Frontal cortex (tissue), 4 donors: ENCODE measurements around the gene SEC63. TPM values are rescaled to one million over a fixed set of nuclear protein-coding genes. Genes with fewer than 3 reads are reported as not detected.
"Not testable (repeated sequence)": the region's sequence is repeated elsewhere in the genome, so short reads cannot be mapped to it uniquely, and the experiment has no call there.

ENCODE experiments used
- DNase-seq, 2 donors: peaks; one replicate each; pipeline ENCODE4 v3.0.0; 2012; ENCODE audit warnings: low spot score in 2 of 2
- FAIRE-seq: peaks from 2 replicates; lab custom pipeline; 2012; peaks lifted over from hg19 to GRCh38; lab: Jason Lieb, UNC
- total RNA-seq: library from RNA; depleted of rRNA; stranded (reverse); fragments of >200 nt; gene quantifications from one replicate; pipeline ENCODE4 v1.2.3, GENCODE V29; 2014
- donor health status: control.
- donor health status: control.
- donor health status: control.

The SEC63 gene
- total RNA-seq: 38.3 TPM

GRCh38 chr6:107957909-107958688 lies at the start of gene SEC63:
Gene SEC63, minus strand, starts transcription at chr6:107958208. Its CDS starts 199 bp downstream, at chr6:107958009.
- DNase-seq (peak; percentile 96 to 97), FAIRE-seq (no peak)

- DNase-seq (no peak), FAIRE-seq (no peak)
These were observed 48.0 kb upstream of the SEC63 start for GRCh38 chr6:108005961-108006360.

- DNase-seq (no peak), FAIRE-seq (no peak)
These were observed 46.9 kb upstream of the SEC63 start for GRCh38 chr6:108004861-108005260.

- peak; percentile 26 to 44 for DNase-seq
- FAIRE-seq: peak; percentile 53
These were observed 44.6 kb upstream of the SEC63 start for GRCh38 chr6:108002365-108003221.

GRCh38 chr6:108001696-108002231 lies 43.8 kb upstream of the SEC63 start:
- no peak for FAIRE-seq
- DNase-seq: no peak

GRCh38 chr6:108000259-108000658 lies 42.3 kb upstream of the SEC63 start:
- FAIRE-seq: not testable (repeated sequence)

GRCh38 chr6:107999341-107999740 lies 41.3 kb upstream of the SEC63 start:
- FAIRE-seq: no peak
- no peak for DNase-seq

More at GRCh38 chr6:108000259-108000658, 42.3 kb upstream of the SEC63 start:
- DNase-seq: not testable (repeated sequence)

GRCh38 chr6:107991772-107992550 lies 34.0 kb upstream of the SEC63 start:
- DNase-seq (no peak), FAIRE-seq (no peak)

GRCh38 chr6:107991061-107991460 lies 33.1 kb upstream of the SEC63 start:
- no peak for DNase-seq
- FAIRE-seq: no peak

GRCh38 chr6:107990587-107990986 lies 32.6 kb upstream of the SEC63 start:
- DNase-seq, FAIRE-seq: not testable (repeated sequence)

GRCh38 chr6:107989166-107990094 lies 31.4 kb upstream of the SEC63 start:
- FAIRE-seq: no peak
- DNase-seq: no peak

GRCh38 chr6:107988570-107988969 lies 30.6 kb upstream of the SEC63 start:
- FAIRE-seq (no peak), DNase-seq (no peak)

GRCh38 chr6:107987805-107988204 lies 29.8 kb upstream of the SEC63 start:
- no peak for FAIRE-seq
- no peak for DNase-seq

- FAIRE-seq (no peak), DNase-seq (no peak)
These were observed 27.7 kb upstream of the SEC63 start for GRCh38 chr6:107985701-107986100.

- no peak for FAIRE-seq
- no peak for DNase-seq
These were observed 25.8 kb upstream of the SEC63 start for GRCh38 chr6:107983811-107984210.

GRCh38 chr6:107982486-107982885 lies 24.5 kb upstream of the SEC63 start:
- FAIRE-seq: no peak
- DNase-seq: no peak

- FAIRE-seq: no peak
These were observed 23.7 kb upstream of the SEC63 start for GRCh38 chr6:107981695-107982094.

GRCh38 chr6:107977283-107977682 lies 19.3 kb upstream of the SEC63 start:
- FAIRE-seq (peak; percentile 60), DNase-seq (peak in 1 of 2 donors; percentile 35)

More at GRCh38 chr6:107981695-107982094, 23.7 kb upstream of the SEC63 start:
- DNase-seq: no peak
